KG1 (cell line): ENCODE data around the gene SETD1A.
A peak's percentile ranks its signal among the peaks of the same experiment; 100 is the strongest.

ENCODE experiments used
- DNase-seq: peaks from one replicate; lab custom pipeline; 2025; lab: John Stamatoyannopoulos, UW

The SETD1A gene

GRCh38 chr16:30957456-30958174 is at the start of gene SETD1A:
Gene SETD1A, plus strand, starts transcription at chr16:30957754. Its CDS starts 978 bp downstream, at chr16:30958732.
- DNase-seq, result peak; percentile 95

GRCh38 chr16:30910427-30911029 is 47.0 kb upstream of the SETD1A start:
- no peak for DNase-seq

DNA sequence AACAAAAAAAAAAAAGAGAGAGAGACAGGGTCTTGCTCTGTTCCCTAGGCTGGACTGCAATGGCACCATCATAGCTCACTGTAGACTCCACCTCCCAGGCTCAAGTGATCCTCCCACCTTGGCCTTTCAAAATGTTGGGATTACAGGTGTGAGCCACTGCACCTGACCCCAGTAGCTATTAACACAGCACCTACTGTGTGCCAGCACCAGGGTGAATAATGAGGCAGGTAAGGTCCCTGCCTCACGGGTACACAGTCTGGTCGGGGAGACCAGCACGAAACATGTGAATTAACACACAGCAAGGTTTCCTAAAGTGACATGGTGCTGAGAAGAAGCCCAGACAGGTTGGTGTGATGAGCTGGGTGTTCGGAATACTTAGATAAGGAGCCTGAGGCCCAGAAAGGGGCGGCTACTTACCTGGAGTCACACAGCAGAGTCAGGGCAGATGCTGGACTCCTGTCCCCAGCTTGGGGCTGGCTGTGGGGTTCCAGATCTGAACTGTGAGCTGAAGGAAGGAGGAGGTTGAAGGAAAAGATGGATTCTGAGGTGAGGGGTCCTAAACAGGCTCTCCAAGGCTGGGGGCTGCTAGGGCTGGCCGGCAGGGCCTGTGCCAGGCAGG is 44.7 kb upstream of the SETD1A start:
- no peak for DNase-seq

GRCh38 chr16:30914830-30915229 is 42.7 kb upstream of the SETD1A start:
- no peak for DNase-seq

DNA sequence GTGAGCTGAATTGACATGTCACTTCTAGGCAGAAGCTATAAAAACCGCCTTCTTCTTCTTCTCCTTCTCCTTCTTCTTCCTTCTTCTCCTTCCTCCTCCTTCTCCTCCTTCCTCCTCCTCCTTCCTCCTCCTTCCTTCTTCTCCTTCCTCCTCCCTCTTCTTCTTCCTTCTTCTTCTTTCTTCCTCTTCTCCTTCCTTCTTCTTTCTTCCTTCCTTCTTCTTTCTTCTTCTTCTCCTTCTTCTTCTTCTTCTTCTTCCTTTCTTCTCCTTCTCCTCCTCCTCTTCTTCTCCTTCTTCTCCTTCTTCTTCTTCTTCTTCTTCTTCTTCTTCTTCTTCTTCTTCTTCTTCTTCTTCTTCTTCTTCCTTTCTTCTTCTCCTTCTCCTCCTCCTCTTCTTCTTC is 38.9 kb upstream of the SETD1A start:
- no peak for DNase-seq

DNA sequence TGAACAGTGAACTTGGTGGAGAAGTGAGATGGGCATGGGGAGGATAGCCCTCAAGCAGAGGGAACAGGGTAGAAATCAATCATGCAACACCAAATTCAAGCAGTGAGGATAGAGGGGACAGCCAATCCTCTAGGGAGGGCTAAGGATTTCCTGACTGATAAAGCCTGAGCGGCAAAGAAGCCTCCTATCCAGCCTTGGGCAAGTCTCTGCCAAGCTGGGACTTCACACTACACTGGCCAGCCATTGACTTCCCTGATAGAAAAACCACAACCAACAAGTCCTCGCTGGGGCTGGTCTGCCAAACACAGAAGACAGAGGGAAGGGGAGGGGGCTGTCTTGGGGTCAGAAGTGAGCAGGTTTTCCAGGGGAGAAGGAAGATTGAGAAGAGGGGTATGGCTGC is 36.7 kb upstream of the SETD1A start:
- no peak for DNase-seq

DNA sequence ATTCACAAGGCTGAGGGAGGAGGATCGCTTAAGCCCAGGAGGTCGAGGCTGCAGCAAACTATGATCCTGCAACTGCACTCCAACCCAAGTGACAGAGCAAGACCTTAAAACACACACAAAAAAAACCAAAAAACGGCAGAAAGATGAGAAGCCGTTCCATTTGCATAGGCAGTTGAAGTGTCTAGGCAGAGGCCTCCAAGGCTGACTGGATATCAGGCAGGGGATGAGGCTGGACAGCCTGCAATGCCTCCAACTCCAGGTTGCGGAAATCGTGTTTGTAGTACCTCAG is 36.2 kb upstream of the SETD1A start:
- DNase-seq, result no peak

- DNase-seq, result peak; percentile 61
These were observed 35.7 kb upstream of the SETD1A start for GRCh38 chr16:30921748-30922419.

GRCh38 chr16:30922420-30922959 is 35.1 kb upstream of the SETD1A start:
- peak; percentile 98 for DNase-seq

- peak; percentile 99 for DNase-seq
These were observed 34.5 kb upstream of the SETD1A start for GRCh38 chr16:30922960-30923535.

DNA sequence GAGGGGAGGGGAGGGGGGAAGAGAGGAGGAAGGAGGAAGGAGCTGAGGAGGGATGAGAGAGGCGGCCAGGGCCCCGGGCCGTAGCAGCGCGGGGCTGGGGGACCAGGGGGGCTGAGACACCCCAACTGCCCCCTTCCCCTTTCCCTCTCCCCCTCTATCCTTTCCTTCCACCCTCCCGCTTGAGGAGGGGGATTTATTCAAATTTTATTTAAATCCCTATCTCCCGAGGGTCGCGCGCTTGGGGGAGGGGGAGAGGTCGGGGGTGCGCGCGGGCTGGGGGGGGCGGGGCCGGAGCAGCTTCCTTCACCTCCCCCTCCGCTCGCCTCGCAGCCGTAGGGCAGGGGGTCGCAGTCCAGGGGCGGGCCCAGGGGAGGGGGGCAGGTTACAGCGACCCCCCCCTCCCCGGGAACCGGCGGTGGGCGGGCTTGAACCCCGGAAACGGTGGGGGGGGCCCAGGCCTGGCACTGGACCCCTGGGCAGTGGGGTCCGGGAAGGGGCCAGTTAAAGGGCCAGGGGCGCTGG is 33.9 kb upstream of the SETD1A start, which contains the start of gene FBXL19:
Gene FBXL19 (plus strand): TSS at position 19 of the 522 bp plus-strand sequence. CDS start 2,183 bp downstream, outside the sequence.
- DNase-seq, result no peak

- no peak for DNase-seq
These were observed 33.3 kb upstream of the SETD1A start for GRCh38 chr16:30924076-30924912.

DNA sequence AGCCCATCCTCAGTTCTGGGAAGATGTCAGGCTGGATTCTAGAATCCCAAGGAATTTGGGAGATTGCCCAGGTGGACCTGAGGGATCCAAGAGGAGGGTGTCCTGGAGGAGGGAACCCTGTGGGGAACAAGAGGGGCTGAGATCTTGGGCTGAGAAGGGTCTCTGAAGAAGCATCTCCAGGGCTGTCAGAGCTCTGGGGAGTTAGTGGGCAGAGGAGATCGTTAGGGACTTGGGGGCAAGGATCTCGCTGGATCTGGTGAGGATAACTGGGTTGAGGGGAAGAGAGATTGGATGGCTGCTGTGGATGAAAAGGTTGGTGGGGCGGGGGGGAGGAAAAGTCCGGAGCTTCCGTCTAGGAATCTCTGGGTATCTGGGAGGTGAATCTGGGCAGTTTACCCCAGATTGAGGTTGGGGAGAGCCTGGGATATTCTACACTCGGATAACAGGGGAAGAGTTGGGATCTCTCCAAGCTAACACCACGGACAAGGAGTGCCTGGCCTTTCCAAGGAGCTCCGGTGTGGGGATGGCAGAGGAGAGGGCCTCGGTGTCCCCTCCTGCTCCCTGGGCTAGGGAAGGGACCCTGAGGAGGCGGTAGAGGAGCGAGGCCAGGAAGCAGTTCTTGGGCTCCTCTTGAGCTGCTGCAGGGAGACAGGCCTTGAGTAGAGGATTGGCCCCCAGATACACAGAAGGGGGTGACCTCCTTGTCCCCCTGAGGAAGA is 32.5 kb upstream of the SETD1A start:
- no peak for DNase-seq

GRCh38 chr16:30925632-30925987 is 31.9 kb upstream of the SETD1A start:
- no peak for DNase-seq

- DNase-seq, result no peak
These were observed 31.4 kb upstream of the SETD1A start for GRCh38 chr16:30925995-30926811.

DNA sequence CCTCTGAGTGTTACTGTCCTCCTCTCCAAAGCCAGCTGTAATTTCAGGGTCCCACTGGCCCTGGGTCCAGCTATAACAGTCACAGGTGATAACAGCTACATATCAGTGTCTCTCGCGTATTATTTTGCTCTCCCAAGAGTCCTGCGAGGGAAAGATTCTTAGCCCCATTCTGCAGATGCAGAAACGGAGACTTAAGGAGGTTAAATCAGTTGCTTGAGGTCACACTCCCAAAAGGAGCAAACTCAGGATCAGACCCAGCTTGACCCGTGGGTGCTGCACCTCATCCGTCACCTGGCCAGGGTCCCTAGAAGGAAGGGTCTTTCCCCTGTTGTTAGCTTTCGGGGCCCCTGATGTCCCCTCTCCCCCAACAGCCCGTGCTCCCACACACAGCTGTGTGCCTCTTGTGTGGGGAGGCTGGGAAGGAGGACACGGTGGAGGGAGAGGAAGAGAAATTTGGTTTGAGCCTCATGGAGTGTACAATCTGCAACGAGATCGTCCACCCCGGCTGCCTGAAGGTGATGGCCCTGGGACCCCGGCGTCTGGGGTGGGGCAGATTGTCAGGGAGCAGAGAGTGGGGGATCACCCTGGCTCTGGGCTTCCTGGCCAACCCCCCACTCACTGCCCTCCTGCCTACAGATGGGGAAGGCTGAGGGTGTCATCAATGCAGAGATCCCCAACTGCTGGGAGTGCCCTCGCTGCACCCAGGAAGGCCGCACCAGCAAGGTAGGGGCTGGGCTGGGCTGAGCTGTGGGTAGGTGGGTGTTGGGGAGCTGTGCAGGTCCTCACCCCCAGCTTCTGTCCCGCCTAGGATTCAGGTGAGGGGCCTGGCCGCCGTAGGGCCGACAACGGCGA is 30.4 kb upstream of the SETD1A start:
- DNase-seq, result no peak

GRCh38 chr16:30927789-30928378 is 29.7 kb upstream of the SETD1A start:
- no peak for DNase-seq

GRCh38 chr16:30928390-30928789 is 29.2 kb upstream of the SETD1A start:
- no peak for DNase-seq
